ENCODE data around the gene ACER2.

Gene ACER2

GRCh38 chr9:19466280-19466639 is 57.5 kb downstream of the ACER2 start:
- no peak overlapping the region for H3K4me3 ChIP-seq (ENCODE audit: low read length)
- H3K9me3 ChIP-seq (ENCODE audit: low read length): no peaks in the 10 kb centered on the region
- no peaks in the 10 kb centered on the region for H3K4me1 ChIP-seq (ENCODE audit: insufficient read depth, low read length)
- no peaks in the 10 kb centered on the region for H3K36me3 ChIP-seq (ENCODE audit: insufficient read depth, low read length)
- peaks cover 11% of the 10 kb centered on the region for H3K27me3 ChIP-seq (ENCODE audit: insufficient read depth, low read length)
- no peak overlapping the region for H2AFZ ChIP-seq (ENCODE audit: low read depth, low read length)

DNA sequence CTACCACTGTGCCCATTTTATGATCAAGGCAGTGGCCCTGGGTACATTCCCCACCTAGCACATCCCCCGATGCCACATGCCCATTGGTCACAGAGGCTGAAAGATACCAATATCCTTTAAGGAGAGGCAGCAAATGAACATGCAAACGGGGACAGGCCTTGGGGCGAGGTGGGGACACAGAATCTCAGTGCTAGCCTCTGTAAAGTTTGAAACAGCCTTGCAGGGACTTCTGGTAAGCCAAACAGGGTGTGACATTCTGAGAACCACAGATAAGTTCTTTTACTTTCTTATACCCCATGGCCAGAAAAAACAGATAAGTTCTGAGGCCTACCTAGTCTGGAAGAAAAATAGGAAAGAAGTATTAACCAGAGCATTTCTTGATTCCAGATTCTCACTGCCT is 60.5 kb downstream of the ACER2 start:
- peaks cover 11% of the 10 kb centered on the region for H3K27me3 ChIP-seq (ENCODE audit: insufficient read depth, low read length)
- H3K9me3 ChIP-seq (ENCODE audit: low read length): no peaks in the 10 kb centered on the region
- no peaks in the 10 kb centered on the region for H3K36me3 ChIP-seq (ENCODE audit: insufficient read depth, low read length)
- H2AFZ ChIP-seq (ENCODE audit: low read depth, low read length): no peak overlapping the region
- no peak overlapping the region for H3K4me3 ChIP-seq (ENCODE audit: low read length)
- peaks cover 3% of the 10 kb centered on the region for H3K4me1 ChIP-seq (ENCODE audit: insufficient read depth, low read length)

- H3K36me3 ChIP-seq (ENCODE audit: insufficient read depth, low read length): no peaks in the 10 kb centered on the region
- no peak overlapping the region for H2AFZ ChIP-seq (ENCODE audit: low read depth, low read length)
- H3K4me3 ChIP-seq (ENCODE audit: low read length): no peak overlapping the region
- peaks cover 5% of the 10 kb centered on the region for H3K27me3 ChIP-seq (ENCODE audit: insufficient read depth, low read length)
- no peaks in the 10 kb centered on the region for H3K9me3 ChIP-seq (ENCODE audit: low read length)
- H3K4me1 ChIP-seq (ENCODE audit: insufficient read depth, low read length): peaks cover 3% of the 10 kb centered on the region
Observed at GRCh38 chr9:19470567-19470966, 61.8 kb downstream of the ACER2 start.

DNA sequence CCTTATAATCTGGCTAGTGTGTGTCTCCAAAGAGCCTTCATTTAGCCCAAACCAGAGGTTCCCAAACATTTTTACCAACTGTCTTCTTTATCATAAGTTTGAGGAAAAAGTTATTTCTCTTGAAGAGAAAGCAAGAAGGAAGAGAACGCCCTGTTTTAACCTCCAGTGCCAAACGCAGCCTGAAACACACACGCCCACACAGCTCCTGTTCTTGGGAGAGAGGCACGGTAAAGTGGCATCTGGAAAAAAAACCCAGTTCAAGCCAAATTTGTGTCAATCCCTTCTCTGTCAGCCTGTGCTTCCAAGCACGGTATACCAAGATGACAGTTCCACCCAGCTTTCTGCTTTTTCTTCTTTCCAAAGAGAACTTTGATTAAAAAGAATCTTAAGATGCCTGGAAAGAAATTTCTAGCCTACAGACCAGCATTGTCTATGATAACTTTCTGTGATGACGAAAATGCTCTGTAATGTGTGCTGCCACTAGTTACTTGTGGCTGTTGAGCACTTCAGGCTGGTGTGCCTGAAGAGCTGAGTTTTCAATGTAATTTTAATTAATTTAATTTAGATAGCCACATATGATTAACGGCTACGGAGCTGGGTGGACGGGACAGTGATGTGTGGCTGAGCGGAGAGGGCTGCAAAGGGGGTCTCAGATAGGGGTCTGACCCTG is 62.3 kb downstream of the ACER2 start:
- Histone ChIP-seq H3K9me3 (ENCODE audit: low read length) (no peaks in the 10 kb centered on the region), H3K4me3 (ENCODE audit: low read length) (no peak overlapping the region), H3K27me3 (ENCODE audit: insufficient read depth, low read length) (peaks cover 4% of the 10 kb centered on the region), H3K4me1 (ENCODE audit: insufficient read depth, low read length) (peaks cover 3% of the 10 kb centered on the region), H2AFZ (ENCODE audit: low read depth, low read length) (no peak overlapping the region), H3K36me3 (ENCODE audit: insufficient read depth, low read length) (no peaks in the 10 kb centered on the region)

DNA sequence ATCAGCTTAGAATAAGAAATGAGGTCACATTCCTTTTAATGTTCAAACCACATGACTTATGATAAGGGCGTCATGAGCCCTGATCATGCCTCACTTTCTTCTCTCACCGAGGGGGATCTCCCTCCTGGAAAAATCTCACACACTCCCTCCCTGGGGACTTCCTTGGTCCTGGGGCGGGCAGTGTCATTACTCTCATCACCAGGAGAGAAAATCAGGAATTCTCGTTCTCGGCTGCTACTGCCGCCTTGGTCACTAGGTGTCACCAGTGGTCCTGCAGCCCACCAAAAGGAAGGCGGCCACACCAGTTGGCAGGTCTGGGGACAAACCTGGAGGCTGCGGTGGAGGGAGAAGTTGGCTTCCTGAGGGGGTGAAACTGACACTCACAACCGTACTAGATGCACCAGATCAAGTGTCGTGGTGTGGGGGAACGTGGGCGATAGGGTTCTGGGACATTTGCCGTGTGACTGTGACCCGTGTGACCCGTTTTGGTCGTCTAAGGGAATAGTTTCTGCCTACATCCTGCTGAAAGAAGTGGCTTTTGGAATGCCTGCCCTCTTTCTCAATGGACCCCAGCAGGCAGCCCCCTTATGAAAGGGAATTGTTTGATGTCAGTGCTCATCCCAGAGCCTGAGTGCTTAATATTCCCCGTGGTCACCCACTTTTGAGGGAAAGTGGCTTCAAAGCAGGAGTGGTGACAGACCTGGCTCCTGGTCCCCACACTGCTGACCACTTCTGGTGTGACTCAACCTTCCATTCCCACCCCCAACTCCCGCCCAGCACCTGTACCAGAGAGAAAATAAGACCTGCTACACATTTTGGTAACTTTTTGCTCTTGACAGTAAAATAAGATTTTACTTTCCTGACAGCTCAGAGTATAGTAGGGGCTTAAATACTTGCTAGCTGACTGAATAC is 63.2 kb downstream of the ACER2 start:
- no peaks in the 10 kb centered on the region for H3K9me3 ChIP-seq (ENCODE audit: low read length)
- H3K36me3 ChIP-seq (ENCODE audit: insufficient read depth, low read length): no peaks in the 10 kb centered on the region
- peaks cover 3% of the 10 kb centered on the region for H3K4me1 ChIP-seq (ENCODE audit: insufficient read depth, low read length)
- H3K27me3 ChIP-seq (ENCODE audit: insufficient read depth, low read length): peaks cover 4% of the 10 kb centered on the region
- no peak overlapping the region for H3K4me3 ChIP-seq (ENCODE audit: low read length)
- H2AFZ ChIP-seq (ENCODE audit: low read depth, low read length): no peak overlapping the region

DNA sequence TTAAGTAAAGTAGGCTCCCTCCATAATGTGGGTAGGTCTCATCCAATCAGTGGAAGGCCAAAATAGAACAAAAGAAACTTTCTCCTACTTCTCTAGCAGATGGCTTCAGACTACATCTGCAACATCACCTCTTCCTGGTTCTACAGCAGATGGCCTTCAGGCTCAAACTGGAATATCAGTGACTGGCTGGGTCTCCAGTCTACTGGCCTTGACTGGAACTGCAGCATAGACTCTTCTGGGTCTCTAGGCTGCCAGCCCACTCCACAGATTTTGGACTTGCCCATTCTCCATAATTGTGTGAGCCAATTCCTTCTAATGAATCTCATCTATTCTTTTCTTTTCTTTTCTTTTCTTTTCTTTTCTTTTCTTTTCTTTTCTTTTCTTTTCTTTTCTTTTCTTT is 64.8 kb downstream of the ACER2 start:
- Histone ChIP-seq H3K36me3 (ENCODE audit: insufficient read depth, low read length) (no peaks in the 10 kb centered on the region), H2AFZ (ENCODE audit: low read depth, low read length) (no peak overlapping the region), H3K4me1 (ENCODE audit: insufficient read depth, low read length) (peaks cover 3% of the 10 kb centered on the region), H3K4me3 (ENCODE audit: low read length) (no peak overlapping the region), H3K27me3 (ENCODE audit: insufficient read depth, low read length) (peaks cover under 1% of the 10 kb centered on the region), H3K9me3 (ENCODE audit: low read length) (no peaks in the 10 kb centered on the region)

GRCh38 chr9:19479874-19480273 is 71.1 kb downstream of the ACER2 start:
- peaks cover 4% of the 10 kb centered on the region for H3K27me3 ChIP-seq (ENCODE audit: insufficient read depth, low read length)
- no peaks in the 10 kb centered on the region for H3K9me3 ChIP-seq (ENCODE audit: low read length)
- H3K4me3 ChIP-seq (ENCODE audit: low read length): no peak overlapping the region

GRCh38 chr9:19480345-19480744 is 71.5 kb downstream of the ACER2 start:
- H3K9me3 ChIP-seq (ENCODE audit: low read length): no peaks in the 10 kb centered on the region
- H3K4me3 ChIP-seq (ENCODE audit: low read length): no peak overlapping the region
- no peaks in the 10 kb centered on the region for H3K4me1 ChIP-seq (ENCODE audit: insufficient read depth, low read length)
- H3K27me3 ChIP-seq (ENCODE audit: insufficient read depth, low read length): peaks cover 4% of the 10 kb centered on the region
- no peak overlapping the region for H2AFZ ChIP-seq (ENCODE audit: low read depth, low read length)
- H3K36me3 ChIP-seq (ENCODE audit: insufficient read depth, low read length): no peaks in the 10 kb centered on the region

More at GRCh38 chr9:19479874-19480273, 71.1 kb downstream of the ACER2 start:
- Histone ChIP-seq H2AFZ (ENCODE audit: low read depth, low read length) (no peak overlapping the region), H3K4me1 (ENCODE audit: insufficient read depth, low read length) (no peaks in the 10 kb centered on the region), H3K36me3 (ENCODE audit: insufficient read depth, low read length) (no peaks in the 10 kb centered on the region)

GRCh38 chr9:19481121-19481870 is 72.5 kb downstream of the ACER2 start:
- peaks cover 4% of the 10 kb centered on the region for H3K27me3 ChIP-seq (ENCODE audit: insufficient read depth, low read length)
- H3K4me1 ChIP-seq (ENCODE audit: insufficient read depth, low read length): no peaks in the 10 kb centered on the region
- H3K4me3 ChIP-seq (ENCODE audit: low read length): no peak overlapping the region
- no peaks in the 10 kb centered on the region for H3K36me3 ChIP-seq (ENCODE audit: insufficient read depth, low read length)
- H2AFZ ChIP-seq (ENCODE audit: low read depth, low read length): no peak overlapping the region
- no peaks in the 10 kb centered on the region for H3K9me3 ChIP-seq (ENCODE audit: low read length)

DNA sequence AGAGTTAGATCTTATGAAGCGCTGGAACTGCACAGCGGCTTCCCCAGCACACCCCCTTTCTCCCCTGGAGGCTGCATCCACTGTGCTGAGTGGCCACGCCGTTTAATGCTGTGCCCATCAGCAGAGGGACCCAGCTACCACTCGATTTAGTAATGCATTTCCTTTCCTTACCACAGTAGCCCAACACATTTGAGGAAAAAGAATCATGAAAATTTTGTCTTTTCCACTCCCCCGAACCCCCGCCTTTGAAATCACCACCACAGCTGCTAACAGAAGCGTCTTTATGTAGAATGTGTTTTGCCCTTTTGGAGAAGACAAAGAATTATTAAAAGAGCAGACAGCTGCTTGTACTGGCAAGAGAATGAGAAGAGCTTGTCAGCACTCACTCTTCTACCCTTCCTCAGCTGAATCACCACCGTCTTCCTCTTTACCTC is 73.2 kb downstream of the ACER2 start:
- Histone ChIP-seq H3K36me3 (ENCODE audit: insufficient read depth, low read length) (no peaks in the 10 kb centered on the region), H3K4me1 (ENCODE audit: insufficient read depth, low read length) (no peaks in the 10 kb centered on the region), H3K27me3 (ENCODE audit: insufficient read depth, low read length) (peaks cover 4% of the 10 kb centered on the region), H3K9me3 (ENCODE audit: low read length) (no peaks in the 10 kb centered on the region), H3K4me3 (ENCODE audit: low read length) (no peak overlapping the region), H2AFZ (ENCODE audit: low read depth, low read length) (no peak overlapping the region)

DNA sequence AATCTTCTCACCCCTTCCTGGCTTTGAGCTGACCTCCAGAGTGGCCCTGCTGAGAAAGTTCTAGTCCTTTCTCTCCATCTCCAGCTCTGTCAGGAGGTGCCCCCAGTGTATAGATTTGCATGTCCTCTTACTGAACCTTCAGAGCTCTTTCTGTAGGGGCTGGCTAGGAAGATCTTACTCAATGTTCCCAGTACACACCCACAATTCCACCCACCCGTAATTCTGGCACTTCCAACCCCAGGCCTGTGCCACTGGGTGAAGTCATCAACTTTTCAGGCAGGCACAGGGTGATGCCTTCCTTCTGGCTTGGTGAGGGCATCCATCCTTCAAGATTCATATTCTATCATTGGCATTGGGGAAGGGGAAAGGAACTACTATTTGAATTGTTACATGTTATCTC is 75.9 kb downstream of the ACER2 start:
- Histone ChIP-seq H3K4me3 (ENCODE audit: low read length) (no peak overlapping the region), H3K27me3 (ENCODE audit: insufficient read depth, low read length) (peaks cover 1% of the 10 kb centered on the region), H3K4me1 (ENCODE audit: insufficient read depth, low read length) (no peaks in the 10 kb centered on the region), H3K9me3 (ENCODE audit: low read length) (no peaks in the 10 kb centered on the region), H3K36me3 (ENCODE audit: insufficient read depth, low read length) (no peaks in the 10 kb centered on the region), H2AFZ (ENCODE audit: low read depth, low read length) (no peak overlapping the region)

- Histone ChIP-seq H2AFZ (ENCODE audit: low read depth, low read length) (no peak overlapping the region), H3K36me3 (ENCODE audit: insufficient read depth, low read length) (no peaks in the 10 kb centered on the region), H3K27me3 (ENCODE audit: insufficient read depth, low read length) (peaks cover 3% of the 10 kb centered on the region), H3K4me1 (ENCODE audit: insufficient read depth, low read length) (no peaks in the 10 kb centered on the region), H3K4me3 (ENCODE audit: low read length) (no peak overlapping the region), H3K9me3 (ENCODE audit: low read length) (no peaks in the 10 kb centered on the region)
Observed at GRCh38 chr9:19485193-19485592, 76.4 kb downstream of the ACER2 start.

- H3K4me1 ChIP-seq (ENCODE audit: insufficient read depth, low read length): no peaks in the 10 kb centered on the region
- no peak overlapping the region for H2AFZ ChIP-seq (ENCODE audit: low read depth, low read length)
- H3K9me3 ChIP-seq (ENCODE audit: low read length): no peaks in the 10 kb centered on the region
- H3K4me3 ChIP-seq (ENCODE audit: low read length): no peak overlapping the region
- no peaks in the 10 kb centered on the region for H3K36me3 ChIP-seq (ENCODE audit: insufficient read depth, low read length)
- peaks cover 3% of the 10 kb centered on the region for H3K27me3 ChIP-seq (ENCODE audit: insufficient read depth, low read length)
Observed at GRCh38 chr9:19486803-19487202, 78.0 kb downstream of the ACER2 start.

Data from neuron (in vitro differentiated cells).